GM19438 (cell line): Measurements from ENCODE around the gene GPR143.
"Not testable (repeated sequence)": the region's sequence is repeated elsewhere in the genome, so short reads cannot be mapped to it uniquely, and the experiment has no call there.

Source experiments
- ATAC-seq: cut with Tn5 transposase; IDR thresholded peaks from one replicate; pipeline ENCODE4 v1.9.1; 2021; ENCODE audit warnings: low read depth; ENCODE audit not compliant: unreplicated experiment

Gene GPR143

DNA sequence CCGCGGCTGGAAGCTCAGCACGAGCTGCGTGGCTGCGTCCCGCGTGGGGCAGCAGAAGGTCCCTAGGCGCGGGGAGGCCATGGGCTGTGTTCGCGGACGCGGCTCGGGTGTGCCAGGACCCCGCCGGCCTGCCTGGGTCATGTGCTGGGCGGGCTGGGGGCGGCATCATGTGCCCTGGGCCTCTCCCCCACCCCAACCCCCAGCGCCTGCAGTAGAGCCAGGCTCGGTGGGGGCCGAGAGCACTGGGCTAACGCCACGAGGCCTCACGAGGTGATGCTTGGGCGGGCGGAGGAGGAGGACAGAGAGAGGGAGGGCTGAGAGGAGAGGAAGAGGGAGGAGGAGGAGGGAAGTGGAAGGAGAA lies at the start of gene GPR143:
GPR143 (minus strand) TSS at position 111 of the 361 bp plus-strand sequence; CDS start at position 81, 30 bp downstream.
- ATAC-seq, result no peak

DNA sequence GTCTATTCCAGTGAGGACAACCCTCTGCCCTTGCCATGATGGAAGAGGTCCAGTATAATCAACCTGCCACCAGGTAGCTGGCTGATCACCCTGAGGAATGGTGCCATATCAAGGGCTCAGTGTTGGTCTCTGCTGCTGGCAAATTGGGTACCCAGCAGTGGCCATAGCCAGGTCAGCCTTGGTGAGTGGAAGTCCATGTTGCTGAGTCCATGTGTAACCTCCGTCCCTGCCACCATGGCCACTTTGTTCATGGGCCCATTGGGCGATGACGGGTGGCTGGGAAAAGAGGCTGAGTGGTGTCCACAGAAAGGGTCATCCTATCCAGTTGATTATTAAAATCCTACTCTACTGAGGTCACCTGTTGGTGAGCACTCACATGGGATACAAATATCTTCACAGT lies 45.4 kb upstream of the GPR143 start:
- ATAC-seq, result not testable (repeated sequence)

DNA sequence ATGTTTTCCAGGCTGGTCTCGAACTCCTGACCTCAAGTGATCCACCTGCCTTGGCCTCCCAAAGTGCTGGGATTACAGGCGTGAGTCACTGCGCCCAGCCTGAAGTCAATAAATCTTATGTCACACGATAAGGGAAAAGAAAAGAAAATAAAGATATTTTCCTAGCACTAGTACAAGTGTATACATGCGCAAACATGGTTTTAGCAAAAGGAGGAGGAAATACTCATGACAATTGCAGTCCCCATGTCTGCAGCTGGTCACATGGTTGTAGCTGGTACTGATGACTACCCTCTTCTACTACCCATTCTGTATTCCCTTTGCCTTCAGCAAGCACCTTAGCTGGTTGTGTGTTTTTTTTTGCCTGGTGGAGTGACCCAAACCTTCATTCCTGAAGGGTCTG lies 44.2 kb upstream of the GPR143 start:
- not testable (repeated sequence) for ATAC-seq

DNA sequence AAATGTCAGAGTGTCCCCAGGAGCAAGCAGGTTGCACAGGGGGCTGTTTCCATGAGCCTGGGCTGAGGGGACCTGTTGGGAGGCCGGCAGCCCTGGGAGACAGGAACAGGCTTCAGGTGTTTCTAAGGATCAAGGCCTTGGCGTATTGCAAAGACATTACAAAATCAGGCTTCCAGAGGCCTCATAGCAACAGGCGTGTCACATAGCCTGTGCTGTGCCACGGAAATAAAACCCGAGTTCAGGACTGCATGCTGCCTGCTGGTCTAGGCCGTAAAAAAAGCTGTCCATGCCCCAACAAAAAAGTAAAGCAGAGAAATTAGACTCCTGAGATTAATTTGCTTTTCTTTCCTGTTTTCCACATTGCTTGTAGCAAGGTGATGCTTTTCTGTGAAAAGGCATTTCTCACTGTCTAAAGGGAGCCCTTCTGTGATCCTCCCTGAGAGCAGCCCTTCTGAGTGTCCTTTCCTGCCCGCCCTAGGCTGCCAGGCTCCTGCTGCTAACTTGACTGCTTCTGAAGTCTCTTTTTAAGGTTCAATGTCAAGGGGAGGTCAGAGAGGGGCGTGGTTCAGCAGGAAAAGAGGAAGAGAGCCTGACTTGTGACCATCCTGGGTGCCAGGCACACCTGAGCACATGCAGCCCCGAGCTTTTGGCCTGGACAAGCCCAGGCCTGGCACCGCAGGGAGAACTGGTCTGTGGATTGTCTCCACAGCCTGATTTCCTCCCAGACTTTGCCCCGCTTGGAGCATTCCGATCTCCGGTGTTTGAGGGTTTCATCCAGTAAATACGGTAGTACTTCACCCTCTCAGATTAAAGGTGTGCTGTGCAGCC lies 41.9 kb upstream of the GPR143 start:
- no peak for ATAC-seq

DNA sequence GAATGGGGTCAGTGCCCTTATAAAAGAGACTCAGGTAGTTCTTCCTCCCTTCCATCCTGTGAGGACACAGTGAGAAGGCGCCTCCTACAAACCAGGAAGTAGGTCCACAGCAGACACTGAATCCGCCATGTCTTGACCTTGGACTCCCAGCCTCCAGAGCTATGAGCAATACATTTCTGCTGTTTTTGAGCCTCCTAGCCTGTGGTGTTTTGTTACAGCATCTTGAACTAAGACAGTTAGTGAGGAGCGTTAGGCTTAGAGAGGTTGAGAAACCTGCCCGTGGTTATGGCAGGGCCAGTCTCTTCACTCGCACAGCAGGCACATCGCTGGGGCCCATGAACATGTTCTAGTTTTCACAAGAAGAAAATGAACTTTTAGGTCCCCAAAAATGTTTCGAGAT lies 40.3 kb upstream of the GPR143 start:
- no peak for ATAC-seq

DNA sequence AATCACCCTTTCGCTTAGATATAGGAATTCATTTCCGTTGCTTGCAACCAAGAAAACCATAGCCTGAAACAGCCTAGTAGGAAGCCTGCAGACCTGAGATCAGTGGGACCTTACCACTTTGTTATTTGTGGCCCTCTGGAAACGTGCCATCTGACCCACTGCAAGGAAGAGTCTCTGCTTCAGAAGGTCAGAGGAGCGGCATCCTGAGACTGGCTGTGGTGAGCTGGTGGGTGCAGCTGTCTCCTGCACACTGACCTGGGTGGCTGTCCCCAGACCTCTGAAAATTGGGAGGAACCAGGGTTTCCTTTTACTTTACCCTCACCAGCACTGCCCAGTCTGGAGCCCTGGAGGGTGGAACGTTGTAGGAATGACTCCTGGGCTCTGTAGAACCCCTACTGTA lies 38.8 kb upstream of the GPR143 start:
- ATAC-seq, result no peak

DNA sequence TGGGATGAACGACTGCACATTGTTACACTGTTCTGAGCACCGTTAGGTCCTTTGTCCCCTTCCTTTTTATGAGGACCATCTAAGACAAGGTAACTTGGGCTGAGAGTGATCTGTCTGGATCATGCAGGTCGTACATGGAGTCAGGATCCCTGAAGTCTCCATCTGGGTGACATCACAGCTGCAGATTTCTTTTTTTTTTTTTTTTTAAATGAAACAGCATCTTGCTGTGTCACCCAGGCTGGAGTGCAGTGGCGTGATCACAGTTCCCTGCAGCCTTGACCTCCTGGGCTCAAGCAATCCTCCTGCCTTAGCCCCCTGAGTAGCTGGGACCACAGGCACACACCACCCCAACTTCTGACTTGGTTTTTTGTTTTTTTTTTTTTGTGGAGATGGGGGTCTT lies 37.1 kb upstream of the GPR143 start:
- ATAC-seq, result no peak

DNA sequence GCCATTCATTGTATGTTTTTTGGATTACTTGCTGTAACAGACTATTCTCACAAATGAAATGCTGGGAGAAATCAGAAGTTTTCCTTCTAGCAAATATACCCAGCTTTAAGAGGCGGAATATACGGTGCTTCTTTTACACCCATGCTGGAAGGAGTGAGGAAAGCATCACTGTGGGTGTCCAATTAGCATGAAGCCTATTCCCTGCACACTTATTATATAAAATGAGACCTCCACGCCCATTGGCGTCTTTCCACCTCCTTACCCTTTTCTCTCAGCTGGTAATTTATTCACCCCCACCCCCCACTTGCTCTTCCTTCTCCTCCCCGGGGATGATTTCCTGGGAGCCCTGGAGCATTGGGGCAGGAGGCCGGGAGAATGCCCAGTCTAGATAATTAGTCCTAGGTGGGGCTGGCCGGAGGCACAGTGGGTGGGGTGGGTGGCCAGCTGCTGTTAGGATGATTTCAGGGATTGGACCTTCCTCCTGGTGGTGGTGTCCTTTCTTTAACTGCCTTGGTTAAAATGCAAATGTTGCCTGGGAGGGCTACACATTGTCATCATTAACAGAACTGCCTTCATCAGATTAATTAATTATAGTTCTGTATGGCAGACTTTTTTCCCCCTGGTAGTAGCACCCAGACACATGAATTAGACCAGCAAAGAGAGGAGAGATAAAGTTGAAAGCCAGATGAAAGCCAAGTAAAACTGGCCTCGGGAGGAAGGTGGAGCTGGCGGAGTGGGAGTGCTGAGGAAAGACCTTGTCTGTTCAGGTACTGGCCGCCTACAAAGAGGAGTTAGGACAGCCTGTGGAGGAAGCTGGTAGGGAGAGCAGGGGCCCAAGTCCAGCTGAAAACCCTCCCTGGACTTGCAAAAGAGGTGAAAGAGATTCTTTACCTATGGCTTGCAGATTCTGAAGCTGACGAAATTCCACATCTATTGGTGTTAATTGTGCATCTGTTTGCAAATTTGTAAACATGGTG lies 32.0 kb upstream of the GPR143 start:
- ATAC-seq, result no peak

DNA sequence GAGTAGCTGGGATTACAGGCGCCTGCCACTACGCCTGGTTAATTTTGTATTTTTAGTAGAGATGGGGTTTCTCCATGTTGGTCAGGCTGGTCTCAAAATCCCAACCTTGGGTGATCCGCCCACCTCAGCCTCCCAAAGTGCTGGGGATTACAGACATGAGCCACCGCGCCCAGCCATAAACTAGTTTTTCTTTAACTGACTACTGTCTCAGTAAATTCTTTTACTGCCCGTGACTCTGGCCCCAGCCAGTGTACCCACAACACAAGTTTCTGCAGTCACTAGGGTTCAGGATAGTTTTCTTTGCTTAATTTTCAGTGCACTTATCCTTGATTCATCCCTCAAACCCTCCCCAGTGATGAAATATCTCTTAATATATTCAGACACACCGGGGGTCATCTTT lies 28.8 kb upstream of the GPR143 start:
- no peak for ATAC-seq

DNA sequence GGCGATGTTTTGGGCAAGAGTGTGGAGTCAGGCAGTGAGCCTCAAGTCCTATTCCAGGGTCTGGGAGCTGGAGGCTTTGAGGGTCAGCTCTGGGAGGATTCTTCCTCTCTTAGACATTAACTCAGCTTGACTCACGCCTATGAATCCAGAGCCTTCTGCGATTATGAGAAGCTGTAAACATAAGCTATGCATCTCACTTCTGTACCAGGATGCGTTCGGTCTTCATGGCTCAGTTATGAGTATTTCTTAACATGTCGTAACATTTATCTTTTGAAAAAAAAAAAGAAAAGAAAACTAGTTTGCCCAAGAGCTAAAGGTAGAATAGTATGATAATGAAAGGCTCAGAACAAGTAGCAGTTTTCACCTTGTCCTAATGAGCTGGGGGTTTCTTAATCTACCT lies 25.2 kb upstream of the GPR143 start:
- no peak for ATAC-seq

DNA sequence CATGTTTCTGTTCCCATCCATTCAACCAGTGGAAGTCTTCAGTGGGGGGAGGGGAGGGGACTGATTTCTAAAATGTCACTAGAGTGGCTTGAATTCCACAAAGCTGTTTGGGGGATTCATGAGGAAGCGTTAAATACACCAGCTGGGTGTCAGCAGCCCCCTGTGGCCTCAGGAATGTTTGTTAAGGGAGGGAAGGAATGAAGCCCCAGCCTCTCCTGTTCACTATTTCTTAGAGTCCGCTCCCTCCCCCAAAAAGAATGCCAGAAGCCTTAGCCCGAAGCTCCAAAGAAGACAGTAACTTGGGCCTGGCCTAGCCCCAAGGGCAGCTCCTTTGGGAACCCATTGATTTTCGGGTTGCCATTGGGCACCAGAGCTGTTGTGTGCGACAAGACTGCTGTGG lies 23.9 kb upstream of the GPR143 start:
- no peak for ATAC-seq

DNA sequence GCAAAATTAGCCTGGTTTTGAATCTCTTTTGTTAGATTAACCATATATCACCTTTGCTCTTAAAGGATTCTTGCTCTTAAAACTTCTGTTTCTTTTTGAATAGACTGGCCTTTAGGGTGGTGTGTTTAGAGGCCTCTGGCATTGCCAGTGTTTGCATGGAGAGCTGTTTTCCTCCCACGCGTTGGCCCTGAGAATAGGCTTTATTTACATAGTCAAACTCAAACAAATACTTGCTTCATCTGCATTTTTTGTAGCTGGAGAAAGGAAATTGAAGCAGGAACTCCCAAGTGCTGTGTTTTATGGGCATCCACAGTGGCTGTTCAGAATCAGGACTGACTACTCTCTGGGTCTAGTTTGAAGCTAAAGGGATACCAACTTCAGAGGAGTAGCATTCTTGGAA lies 23.3 kb upstream of the GPR143 start:
- no peak for ATAC-seq

DNA sequence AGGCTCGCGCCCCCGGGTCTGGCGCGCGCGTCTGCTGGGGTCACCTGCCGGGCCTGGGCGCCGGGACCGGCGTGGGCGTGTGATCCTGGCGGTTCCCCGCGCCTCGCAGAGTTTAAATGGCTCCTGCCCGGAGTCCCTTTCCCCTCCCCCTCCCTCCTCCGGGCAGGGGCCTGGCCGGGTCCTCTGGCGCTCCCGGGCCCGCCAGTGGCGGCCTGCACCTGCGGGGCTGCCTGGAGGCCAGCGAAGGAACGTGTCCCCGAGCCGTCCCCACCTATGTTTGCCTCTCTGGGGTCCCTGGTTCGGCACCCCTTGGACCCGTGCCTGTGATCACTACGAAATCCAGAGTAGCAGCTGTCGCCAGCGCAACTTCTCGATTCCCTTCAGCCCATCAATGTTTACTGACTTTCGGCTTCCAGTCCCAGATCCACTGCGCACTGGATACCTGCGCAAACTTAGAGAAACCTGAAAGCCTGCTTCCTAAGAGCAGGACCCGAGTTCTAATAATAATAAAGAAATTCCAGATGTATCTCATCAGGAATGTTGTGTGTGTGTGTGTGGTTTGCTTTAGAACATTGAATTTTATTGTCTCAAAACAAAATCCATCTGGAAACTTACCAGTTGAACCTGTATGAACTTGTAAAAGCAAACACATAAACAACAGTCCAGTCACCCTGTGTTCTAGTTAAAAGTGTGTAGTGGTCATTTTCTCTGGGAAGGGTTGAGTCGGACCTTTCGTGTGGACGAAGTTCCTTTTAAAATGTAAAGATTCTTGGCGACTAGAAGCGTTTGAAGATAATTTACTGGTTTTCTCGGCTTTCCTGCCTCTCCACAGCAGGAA lies 21.4 kb upstream of the GPR143 start:
- ATAC-seq, result no peak

DNA sequence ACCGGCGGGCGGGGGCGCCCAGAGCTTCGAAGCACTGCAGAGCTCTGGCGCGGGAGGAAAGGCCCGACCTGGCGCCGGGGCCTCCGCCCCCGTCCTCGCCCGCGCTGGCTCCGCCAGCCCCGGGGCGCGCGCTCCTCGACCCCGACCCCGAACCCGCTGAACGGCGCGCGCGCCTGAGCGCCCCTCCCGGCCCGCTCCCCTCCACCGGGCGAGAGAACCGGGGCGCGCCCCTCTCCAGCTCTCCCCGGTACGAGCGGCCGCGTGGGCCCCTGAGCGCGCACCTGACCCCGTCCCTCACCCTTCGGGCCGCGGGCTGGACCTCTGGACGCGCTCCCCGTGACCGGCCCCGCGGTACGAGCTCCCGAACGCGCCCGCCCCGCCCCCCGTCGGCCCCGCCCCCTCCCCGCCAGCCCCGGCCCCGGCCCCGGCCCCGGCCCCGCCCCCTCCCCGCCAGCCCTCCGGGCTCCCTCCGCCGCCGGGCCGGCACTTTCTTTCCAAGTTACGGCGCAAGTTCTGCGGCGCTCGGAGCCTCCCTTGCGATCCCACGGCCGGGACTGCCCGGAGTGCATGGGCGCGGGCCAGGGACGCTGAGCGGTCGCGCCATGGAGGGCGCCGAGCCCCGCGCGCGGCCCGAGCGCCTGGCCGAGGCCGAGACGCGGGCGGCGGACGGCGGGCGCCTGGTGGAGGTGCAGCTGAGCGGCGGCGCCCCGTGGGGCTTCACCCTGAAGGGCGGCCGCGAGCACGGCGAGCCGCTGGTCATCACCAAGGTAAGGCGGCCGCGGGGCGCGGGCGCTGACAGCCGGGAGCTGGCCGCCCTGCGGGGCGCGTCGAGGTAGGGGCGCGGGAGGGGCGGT lies 20.5 kb upstream of the GPR143 start, which contains the start of gene SHROOM2:
SHROOM2 (plus strand) TSS at position 486 of the 854 bp plus-strand sequence; CDS start at position 603, 117 bp downstream.
- ATAC-seq, result no peak

DNA sequence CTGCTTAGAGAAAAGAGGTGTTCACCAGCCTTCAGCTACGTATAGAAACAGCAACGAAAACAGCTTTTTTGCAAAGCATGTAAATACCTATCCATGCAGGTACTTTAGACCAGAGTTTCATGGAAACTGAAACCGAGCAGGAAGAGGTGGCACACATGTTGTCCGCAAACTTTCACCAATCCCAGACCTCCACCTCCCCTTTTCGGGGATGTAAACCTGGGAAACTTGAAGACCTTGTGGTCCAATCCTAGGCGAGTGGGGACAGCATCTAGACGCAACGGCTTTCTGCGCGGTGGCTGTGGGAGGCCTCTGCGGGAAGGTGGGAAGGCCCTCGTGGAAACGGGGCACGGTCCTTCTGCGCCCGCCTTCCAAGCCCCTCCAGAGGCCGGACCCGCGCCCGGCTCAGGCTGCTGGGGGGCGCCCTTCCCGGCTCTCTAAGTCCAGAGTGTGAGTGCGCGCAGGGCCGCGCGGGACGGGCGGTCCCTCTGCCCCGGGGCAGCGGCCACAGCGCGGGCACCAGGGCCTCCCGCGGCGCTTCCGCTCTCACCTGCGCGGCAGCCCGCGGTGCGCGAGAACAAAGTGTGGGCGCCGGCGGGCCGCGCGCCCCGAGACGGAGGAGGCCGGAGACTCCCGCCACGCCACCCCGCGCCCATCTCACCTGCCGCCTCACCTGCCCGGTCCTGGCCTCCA lies 19.8 kb upstream of the GPR143 start:
- ATAC-seq, result no peak

DNA sequence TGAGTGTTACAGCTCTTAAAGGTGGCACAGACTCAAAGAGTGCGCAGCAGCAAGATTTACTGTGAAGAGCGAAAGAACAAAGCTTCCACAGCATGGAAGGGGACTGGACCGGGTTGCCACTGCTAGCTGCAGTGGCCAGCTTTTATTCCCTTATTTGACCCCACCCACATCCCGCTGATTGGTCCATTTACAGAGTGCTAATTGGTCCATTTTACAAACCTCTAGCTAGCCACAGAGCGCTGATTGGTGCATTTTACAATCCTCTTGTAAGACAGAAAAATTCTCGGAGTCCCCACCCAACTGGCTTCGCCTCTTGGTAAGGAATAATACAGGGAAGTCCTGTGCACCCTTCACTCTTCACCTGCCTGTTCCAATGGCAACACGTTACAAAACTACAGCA lies 18.7 kb upstream of the GPR143 start:
- ATAC-seq, result no peak

DNA sequence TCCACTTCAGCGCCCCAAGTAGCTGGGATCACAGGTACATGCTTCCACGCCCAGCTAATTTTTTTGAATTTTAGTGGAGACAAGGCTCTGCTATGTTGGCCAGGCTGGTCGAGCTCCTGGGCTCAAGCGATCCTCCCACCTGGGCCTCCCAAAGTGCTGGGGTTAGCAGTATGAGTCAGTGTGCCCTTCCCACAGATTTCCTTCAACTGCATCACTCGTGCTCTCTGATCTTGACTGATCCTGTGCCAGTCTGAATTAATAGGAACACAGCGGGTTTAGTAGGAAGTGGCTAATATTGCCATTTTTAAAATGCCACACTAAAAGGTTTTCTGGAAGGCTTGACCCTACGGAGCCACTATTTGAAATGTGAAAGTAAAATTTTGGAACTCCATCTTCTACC lies 16.3 kb upstream of the GPR143 start:
- ATAC-seq, result no peak

DNA sequence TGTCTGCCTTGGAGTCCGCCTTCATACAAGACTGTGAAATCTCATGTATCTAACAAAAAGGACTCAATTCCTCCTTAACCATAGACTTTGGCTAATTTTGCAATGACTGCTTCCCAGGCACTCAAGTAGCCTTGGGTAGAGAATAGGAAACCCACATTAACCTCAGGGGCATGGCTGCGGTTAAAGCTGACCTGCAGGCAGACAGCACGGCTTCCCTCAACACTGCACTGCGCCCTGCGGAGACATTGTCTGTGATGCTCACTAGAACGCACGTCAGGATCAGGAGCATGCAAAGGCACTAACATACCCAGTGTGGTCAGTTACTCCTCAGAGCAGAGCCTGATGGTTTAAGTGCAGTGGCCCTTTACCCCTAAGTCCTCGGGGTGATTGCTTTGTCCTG lies 10.3 kb upstream of the GPR143 start:
- ATAC-seq, result no peak

DNA sequence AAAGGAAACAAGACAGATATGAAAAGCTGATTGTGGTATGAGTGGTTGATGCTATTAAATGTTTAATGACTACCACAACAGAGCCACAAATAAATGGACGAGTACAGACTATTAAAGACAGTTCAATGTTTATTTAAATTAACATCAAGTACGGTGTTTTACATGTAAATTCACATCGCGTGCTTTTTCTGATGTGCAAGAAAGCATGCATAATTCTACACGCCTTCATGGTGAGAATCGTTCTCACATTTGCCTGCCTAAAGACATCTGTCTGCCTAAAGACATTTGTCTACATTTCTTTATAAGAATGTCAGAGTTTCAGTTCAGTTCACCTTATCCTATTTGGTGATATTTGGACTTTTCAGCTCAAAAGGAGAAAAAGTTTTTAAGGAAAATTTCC lies 7.3 kb upstream of the GPR143 start:
- ATAC-seq, result no peak
